Testis (tissue), 3 donors: ENCODE measurements around the gene STAP2. TPM values are rescaled to one million over a fixed set of nuclear protein-coding genes. Genes with fewer than 3 reads are reported as not detected.
"Not testable (repeated sequence)": the region's sequence is repeated elsewhere in the genome, so short reads cannot be mapped to it uniquely, and the experiment has no call there.

Source experiments
- DNase-seq: peaks from one replicate; pipeline ENCODE4 v3.0.0-alpha.2; 2019
- H3K27ac ChIP-seq, 2 donors: fragments of 200-600 bp; sonication (generic); one replicate each; pipeline ENCODE4 v1.5.1; 2019
- H3K27me3 ChIP-seq: fragments of 200-600 bp; sonication (generic); one replicate; pipeline ENCODE4 v1.5.1; 2019
- H3K36me3 ChIP-seq: fragments of 200-600 bp; sonication (generic); one replicate; pipeline ENCODE4 v1.5.1; 2017; ENCODE audit warnings: low read depth; ENCODE audit errors: missing control alignments
- H3K4me1 ChIP-seq: fragments of 200-600 bp; sonication (generic); one replicate; pipeline ENCODE4 v1.5.1; 2019
- H3K4me3 ChIP-seq, 2 donors: fragments of 200-600 bp; sonication (generic); one replicate each; pipeline ENCODE4 v1.5.1; 2017 to 2019
- H3K9me3 ChIP-seq: fragments of 200-600 bp; sonication (generic); one replicate; pipeline ENCODE4 v1.5.1; 2017
- POLR2A ChIP-seq: fragments of 450-650 bp; IDR thresholded peaks from one replicate; pipeline ENCODE4 v1.6.1; 2017; ENCODE audit warnings: antibody characterized with exemption, mild to moderate bottlenecking, moderate library complexity
- WGBS, 2 donors: methylation state at CpG; one replicate each; pipeline ENCODE4 v1.1.5; 2018; 5-methylcytosine and 5-hydroxymethylcytosine counted together
- intact Hi-C: fragments of 100-400 bp; cut with DNase I; formaldehyde crosslinking; loops from one replicate; pipeline ENCODE4 v1.15.1; 2023; ENCODE audit warnings: low total_unique reads
- polyA plus RNA-seq: library from polyadenylated mRNA; stranded (reverse); fragments of 350-450 nt; fragmentation: Illumina TruSeq; extraction: RNeasy Lipid Tissue Mini Kit (QIAGEN cat#74804); gene quantifications from one replicate; pipeline ENCODE4 v1.2.3, GENCODE V29; 2014; ENCODE audit warnings: low read depth, low replicate concordance; ENCODE audit not compliant: insufficient read depth
- total RNA-seq, 2 donors: library from RNA; depleted of rRNA; stranded (reverse); fragments of >200 nt; gene quantifications; one replicate each; pipeline ENCODE4 v1.2.3, GENCODE V29; 2016
- TF ChIP-seq, protein P1 (sequence below), 3 experiments: fragments of 450-650 bp in 2 of 3; fragments of 200-600 bp in 1 of 3; sonication (generic) in 1 of 3; IDR thresholded peaks; one replicate each; pipeline ENCODE4 v1.5.1; 2016 to 2019; ENCODE audit warnings: antibody characterized with exemption in 3 of 3, mild to moderate bottlenecking in 2 of 3, moderate library complexity in 1 of 3

The STAP2 gene
- total and polyA plus RNA-seq, 3 donors from 2014 or later: 5.3 to 6.4 (median 6.2) TPM

DNA sequence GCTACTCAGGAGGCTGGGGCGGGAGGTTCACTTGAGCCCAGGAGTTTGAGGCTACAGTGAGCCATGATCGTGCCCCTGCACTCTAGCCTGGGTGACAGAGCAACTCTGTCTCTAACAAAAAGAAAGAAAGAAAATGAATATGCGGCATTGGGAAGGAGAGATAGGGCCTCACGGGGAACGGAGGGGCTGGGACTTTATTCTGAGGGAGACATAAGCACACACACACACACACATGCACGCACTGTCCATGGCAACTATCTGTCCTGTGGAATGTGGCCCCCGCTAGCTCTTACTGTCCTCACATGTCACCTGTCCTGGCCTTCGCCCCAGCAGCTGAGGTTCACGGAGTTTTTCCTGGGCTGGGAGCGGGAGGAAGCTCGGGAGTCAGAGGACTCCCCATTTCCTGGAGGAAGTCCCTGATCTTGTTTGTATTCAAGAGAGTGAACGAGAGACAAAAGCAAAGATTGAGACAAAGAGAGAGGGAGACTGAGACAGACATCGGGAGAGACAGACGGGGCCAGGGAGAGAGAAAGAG lies 654 bp downstream of the STAP2 start:
- intact Hi-C loops: no loop called here
- H3K4me1 ChIP-seq: peaks cover 7% of the 10 kb centered on the region
- 29 to 47% methylated on average over 14 of the region's 14 CpGs for whole genome bisulfite sequencing, 2 donors
- H3K9me3 ChIP-seq: no peaks in the 10 kb centered on the region
- H3K4me3 ChIP-seq: peak overlapping the region; percentile 32 to 43
- DNase-seq: no peak
- no peaks in the 10 kb centered on the region for H3K36me3 ChIP-seq
- no peak for TF ChIP-seq POLR2A
- TF ChIP-seq, protein P1, sequence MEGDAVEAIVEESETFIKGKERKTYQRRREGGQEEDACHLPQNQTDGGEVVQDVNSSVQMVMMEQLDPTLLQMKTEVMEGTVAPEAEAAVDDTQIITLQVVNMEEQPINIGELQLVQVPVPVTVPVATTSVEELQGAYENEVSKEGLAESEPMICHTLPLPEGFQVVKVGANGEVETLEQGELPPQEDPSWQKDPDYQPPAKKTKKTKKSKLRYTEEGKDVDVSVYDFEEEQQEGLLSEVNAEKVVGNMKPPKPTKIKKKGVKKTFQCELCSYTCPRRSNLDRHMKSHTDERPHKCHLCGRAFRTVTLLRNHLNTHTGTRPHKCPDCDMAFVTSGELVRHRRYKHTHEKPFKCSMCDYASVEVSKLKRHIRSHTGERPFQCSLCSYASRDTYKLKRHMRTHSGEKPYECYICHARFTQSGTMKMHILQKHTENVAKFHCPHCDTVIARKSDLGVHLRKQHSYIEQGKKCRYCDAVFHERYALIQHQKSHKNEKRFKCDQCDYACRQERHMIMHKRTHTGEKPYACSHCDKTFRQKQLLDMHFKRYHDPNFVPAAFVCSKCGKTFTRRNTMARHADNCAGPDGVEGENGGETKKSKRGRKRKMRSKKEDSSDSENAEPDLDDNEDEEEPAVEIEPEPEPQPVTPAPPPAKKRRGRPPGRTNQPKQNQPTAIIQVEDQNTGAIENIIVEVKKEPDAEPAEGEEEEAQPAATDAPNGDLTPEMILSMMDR (IDR thresholded peaks at IDR 0.05): no peak
- H3K27ac ChIP-seq: peak overlapping the region; percentile 45 to 48
- H3K27me3 ChIP-seq: no peaks in the 10 kb centered on the region

DNA sequence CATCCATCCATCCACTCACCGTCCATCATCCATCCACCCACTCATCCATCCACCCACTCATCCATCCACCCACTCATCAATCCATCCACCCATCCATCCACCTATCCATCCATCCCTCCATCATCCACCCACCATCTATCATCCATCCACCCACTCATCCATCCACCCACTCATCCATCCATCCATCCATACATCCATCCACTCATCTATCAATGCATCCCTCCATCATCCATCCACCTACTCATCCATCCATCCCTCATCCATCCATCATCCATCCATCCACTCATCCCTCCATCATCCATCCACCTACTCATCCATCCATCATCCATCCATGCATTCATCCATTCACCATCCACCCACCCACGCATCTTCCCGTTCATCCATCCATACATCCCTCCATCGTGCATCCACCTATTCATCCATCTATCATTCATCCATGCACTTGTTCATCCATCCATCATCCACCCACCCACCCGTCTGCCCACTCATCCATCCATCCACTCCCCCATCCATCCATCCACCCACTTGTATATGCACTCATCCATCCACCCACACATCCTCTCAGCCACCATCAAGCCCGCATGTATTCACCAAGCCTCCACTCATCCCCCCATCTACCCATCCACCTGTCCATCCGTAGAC lies 3.6 kb downstream of the STAP2 start:
- WGBS, 2 donors: 93 to 95% methylated on average over 7 of the region's 7 CpGs
- DNase-seq: no peak
- Histone ChIP-seq H3K27me3 (no peaks in the 10 kb centered on the region), H3K4me3 (no peak overlapping the region), H3K27ac (no peak overlapping the region), H3K4me1 (peaks cover 7% of the 10 kb centered on the region), H3K9me3 (no peaks in the 10 kb centered on the region), H3K36me3 (no peaks in the 10 kb centered on the region)
- intact Hi-C loops: no loop called here
- no peak for TF ChIP-seq POLR2A
- TF ChIP-seq, protein P1 (IDR thresholded peaks at IDR 0.05): no peak

DNA sequence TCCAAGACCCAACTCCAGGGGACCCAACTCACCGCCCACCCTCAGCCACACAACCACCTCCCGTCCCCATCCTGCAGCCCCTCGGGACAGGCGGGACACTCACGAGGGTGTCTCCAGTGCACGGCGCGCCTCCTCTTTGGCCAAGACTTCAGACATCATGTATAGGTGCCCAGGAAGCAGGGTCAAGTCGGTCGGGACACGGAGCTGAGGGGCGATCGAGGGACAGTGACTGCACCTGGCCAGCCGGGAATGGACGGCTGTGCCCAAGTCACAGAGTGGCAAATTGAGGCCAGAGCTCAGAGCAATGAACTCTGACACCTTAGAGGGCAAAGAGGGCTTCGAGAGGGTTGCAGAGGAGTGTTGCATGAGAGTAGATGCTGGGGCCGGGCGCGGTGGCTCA lies 8.8 kb downstream of the STAP2 start:
- intact Hi-C loops: no loop called here
- Histone ChIP-seq H3K27me3 (no peaks in the 10 kb centered on the region), H3K4me1 (peaks cover 4% of the 10 kb centered on the region), H3K27ac (no peak overlapping the region), H3K36me3 (no peaks in the 10 kb centered on the region), H3K4me3 (no peak overlapping the region), H3K9me3 (no peaks in the 10 kb centered on the region)
- DNase-seq: no peak
- WGBS, 2 donors: 83 to 88% methylated on average over 13 to 19 of the region's 19 CpGs
- TF ChIP-seq POLR2A: no peak
- TF ChIP-seq, protein P1 (IDR thresholded peaks at IDR 0.05): no peak

DNA sequence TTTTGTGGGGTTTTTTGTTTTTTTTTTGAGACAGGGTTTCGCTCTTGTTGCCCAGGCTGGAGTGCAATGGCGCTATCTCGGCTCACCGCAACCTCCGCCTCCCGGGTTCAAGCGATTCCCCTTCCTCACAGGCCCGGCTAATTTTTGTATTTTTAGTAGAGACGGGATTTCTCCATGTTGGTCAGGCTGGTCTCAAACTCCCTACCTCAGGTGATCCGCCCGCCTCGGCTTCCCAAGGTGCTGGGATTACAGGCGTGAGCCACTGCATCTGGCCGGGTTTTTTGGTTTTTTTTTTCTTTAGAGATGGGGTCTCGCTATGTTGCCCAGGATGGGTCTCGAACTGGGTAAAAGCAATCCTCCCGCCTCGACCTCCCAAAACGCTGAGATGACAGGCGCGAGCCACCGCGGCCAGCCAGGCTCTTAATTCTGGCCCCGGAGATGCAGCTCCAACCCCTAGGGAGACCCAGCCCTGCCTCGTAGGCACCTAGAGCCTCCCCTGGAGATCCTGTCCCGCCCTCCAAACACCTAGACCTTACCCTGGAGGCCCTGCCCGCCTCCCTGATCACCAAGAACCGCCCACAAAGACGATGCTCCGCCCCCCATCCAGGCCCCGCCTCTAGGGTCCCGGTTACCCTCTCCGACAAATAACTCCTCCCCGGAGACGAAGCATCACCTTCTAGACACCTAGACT lies 9.5 kb downstream of the STAP2 start:
- H3K27ac ChIP-seq: not testable (repeated sequence)

DNA sequence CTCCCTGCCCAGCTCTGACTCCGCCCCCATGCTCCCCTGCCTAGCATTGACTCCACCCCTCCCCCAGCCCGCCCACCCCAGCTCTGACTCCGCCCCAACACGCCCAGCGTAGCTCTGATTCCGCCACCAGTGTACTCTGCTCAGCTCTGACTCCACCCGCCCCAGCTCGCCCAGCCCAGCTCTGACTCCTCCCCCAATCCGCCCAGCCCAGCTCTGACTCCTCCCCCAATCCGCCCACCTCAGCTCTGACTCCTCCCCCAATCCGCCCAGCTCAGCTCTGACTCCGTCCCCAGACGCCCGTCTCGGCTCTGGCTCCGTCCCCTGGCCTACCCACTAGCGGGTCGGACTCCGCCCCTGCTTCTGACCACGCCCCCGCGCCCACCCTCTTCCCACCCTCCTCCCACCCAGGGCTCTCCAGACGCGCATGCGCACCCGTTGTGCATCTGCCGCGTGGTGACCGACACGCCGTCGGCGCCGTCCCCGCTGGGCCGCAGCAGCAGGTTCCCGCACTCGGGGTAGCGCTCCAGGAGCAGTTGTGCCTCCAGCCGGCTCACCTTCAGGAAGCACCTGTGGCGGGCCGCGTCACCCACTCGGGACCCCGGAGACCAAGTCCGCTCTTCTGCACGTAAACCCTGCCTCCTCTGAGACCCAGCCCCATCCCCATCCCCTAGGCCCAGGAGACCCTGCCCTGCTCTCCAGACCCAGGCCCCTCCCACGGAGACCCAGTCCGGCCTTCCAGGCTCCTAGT lies 10.2 kb downstream of the STAP2 start:
- DNase-seq: peak; percentile 89

More for the DNA sequence above, 9.5 kb downstream of the STAP2 start:
- H3K4me1 ChIP-seq, DNase-seq, intact Hi-C loops, H3K9me3 ChIP-seq, H3K36me3 ChIP-seq, H3K27me3 ChIP-seq: not testable (repeated sequence)
- whole genome bisulfite sequencing, 2 donors: 30 to 58% methylated on average over 33 to 35 of the region's 35 CpGs
- H3K4me3 ChIP-seq: peak overlapping the region; percentile 35 to 55

More for the DNA sequence above, 10.2 kb downstream of the STAP2 start:
- Histone ChIP-seq H3K9me3 (no peaks in the 10 kb centered on the region), H3K27me3 (no peaks in the 10 kb centered on the region), H3K36me3 (no peaks in the 10 kb centered on the region), H3K4me1 (peaks cover 4% of the 10 kb centered on the region), H3K4me3 (peak overlapping the region; percentile 46 to 55), H3K27ac (no peak overlapping the region)
- 0 to 2% methylated on average over 33 to 49 of the region's 49 CpGs for WGBS, 2 donors
- intact Hi-C loops: no loop called here
- TF ChIP-seq, protein P1 (IDR thresholded peaks at IDR 0.05): no peak
- no peak for TF ChIP-seq POLR2A
